PFSK-1 (cell line): ENCODE data around the gene BEAN1.

Source experiments
- FOXP2 ChIP-seq: optimal IDR thresholded peaks from 2 replicates; pipeline ENCODE3; 2011; ENCODE audit warnings: borderline replicate concordance, control low read depth, inconsistent platforms; ENCODE audit not compliant: insufficient read depth; ENCODE audit errors: extremely low read length, extremely low read depth
- POLR2AphosphoS5 ChIP-seq: IDR thresholded peaks from 2 replicates; pipeline ENCODE4 v1.6.1; 2012; ENCODE audit warnings: low read depth, mild to moderate bottlenecking, control low read depth, low read length, moderate library complexity
- REST ChIP-seq, 2 experiments: IDR thresholded peaks; 2 replicates each; pipeline versions ENCODE4 v1.6.1 to v1.8.0; 2011 to 2012; ENCODE audit warnings: low read depth in 2 of 2, low read length in 2 of 2, control low read depth in 1 of 2, inconsistent platforms in 1 of 2, mild to moderate bottlenecking in 1 of 2, moderate library complexity in 1 of 2; ENCODE audit not compliant: insufficient read depth in 1 of 2
- SIN3A ChIP-seq: IDR thresholded peaks from 2 replicates; pipeline ENCODE4 v1.6.1; 2012; ENCODE audit warnings: mild to moderate bottlenecking, low read length, moderate library complexity, borderline replicate concordance; ENCODE audit not compliant: insufficient read depth
- TAF1 ChIP-seq: IDR thresholded peaks from 2 replicates; pipeline ENCODE4 v1.6.1; 2012; ENCODE audit warnings: low read length, control low read depth, borderline replicate concordance; ENCODE audit not compliant: insufficient read depth

The BEAN1 gene

DNA sequence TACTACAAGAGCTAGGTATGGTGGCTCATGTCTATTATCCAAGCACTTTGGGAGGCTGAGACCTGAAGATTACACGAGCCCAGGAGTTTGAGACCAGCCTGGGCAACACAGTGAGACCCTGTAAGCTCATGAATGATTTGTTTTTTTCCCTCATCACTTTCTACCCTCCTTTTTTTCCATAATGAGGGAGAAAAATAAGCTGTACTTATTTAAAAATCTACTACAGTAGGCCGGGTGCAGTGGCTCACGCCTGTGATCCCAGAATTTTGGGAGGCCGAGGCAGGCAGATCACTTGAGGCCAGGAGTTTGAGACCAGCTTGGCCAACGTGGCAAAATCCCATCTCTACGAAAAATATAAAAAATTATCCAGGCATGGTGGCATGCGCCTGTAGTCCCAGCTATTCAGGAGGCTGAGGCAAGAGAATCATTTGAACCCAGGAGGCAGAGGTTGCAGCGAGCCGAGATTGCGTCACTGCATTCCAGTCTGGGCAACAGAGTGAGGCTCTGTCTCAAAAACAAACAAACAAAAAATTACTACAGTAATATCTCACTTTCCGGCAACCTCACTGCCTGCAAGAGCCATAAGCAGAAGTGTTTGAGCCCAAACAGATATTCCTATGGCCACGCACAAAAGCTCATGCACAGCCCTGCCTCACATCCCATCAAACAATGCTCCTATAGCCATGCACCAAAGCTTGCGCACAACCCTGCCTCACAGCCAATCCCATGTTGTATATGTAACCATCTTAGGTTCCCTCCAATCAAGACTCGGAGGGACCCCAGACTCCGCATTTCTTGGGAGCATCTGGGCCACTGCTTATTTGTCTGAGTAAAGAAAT is 85.4 kb downstream of the BEAN1 start:
- no peak for TF ChIP-seq TAF1
- TF ChIP-seq POLR2AphosphoS5: no peak
- no peak for TF ChIP-seq SIN3A
- no peak for TF ChIP-seq FOXP2
- no peak for TF ChIP-seq REST (IDR thresholded peaks at IDR 0.05; ENCODE audit: insufficient read depth in 1 of 2, low read depth in 2 of 2, low read length in 2 of 2)

DNA sequence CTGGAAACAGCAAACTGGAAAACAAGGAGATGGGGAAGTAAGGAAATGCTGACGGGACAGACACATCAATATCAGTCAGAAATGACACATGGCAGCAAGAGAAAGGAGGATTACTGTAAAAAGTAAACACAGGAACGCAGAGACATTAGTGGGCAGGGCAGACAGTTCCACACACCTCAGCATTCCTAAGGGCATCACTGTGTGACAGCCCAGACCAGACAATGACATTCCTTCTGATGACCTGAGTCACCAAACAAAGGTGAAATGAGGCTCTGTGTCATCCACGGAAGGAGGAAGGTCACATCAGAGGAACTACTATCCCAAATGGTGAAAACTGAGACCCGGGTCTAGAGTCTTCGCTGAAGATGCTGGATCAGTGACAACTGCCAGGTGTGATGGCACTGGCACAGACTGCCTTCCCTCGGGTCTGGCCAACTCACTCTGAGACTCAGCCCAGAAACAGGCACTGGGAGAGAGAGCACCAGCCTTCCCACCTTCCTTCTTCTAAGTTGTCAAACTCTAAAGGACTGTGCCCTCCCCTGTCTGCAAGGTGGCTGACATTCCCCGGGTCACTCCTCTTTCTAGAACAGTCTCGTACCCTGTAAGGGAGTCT is 86.1 kb downstream of the BEAN1 start:
- TF ChIP-seq REST (IDR thresholded peaks at IDR 0.05; ENCODE audit: insufficient read depth in 1 of 2, low read depth in 2 of 2, low read length in 2 of 2) (no peak), TAF1 (no peak), FOXP2 (no peak), POLR2AphosphoS5 (no peak), SIN3A (no peak)

- TF ChIP-seq FOXP2: no peak
- TF ChIP-seq TAF1: no peak
- TF ChIP-seq REST (IDR thresholded peaks at IDR 0.05; ENCODE audit: insufficient read depth in 1 of 2, low read depth in 2 of 2, low read length in 2 of 2): no peak
- TF ChIP-seq SIN3A: no peak
- no peak for TF ChIP-seq POLR2AphosphoS5
These were observed 88.8 kb downstream of the BEAN1 start for GRCh38 chr16:66515596-66516508.

DNA sequence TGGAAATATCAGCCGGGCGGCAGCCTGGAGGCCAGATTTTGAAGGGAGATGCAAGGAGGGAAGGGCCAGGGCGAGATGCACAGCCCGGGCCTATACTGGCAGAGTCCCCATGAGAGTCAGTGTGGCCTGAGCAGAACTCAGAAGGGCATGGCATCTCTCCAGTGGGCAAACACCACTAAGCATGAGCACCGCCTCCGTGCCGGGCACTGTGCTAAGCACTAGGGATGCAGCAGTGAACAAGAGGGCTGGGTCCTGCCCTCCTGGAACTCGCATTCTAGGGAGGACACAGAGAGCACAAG is 89.4 kb downstream of the BEAN1 start:
- TF ChIP-seq TAF1 (no peak), FOXP2 (no peak), REST (IDR thresholded peaks at IDR 0.05; ENCODE audit: insufficient read depth in 1 of 2, low read depth in 2 of 2, low read length in 2 of 2) (no peak), SIN3A (no peak), POLR2AphosphoS5 (no peak)
